Pancreas (tissue), 10 donors: ENCODE measurements around the gene HDC. TPM values are rescaled to one million over a fixed set of nuclear protein-coding genes. Genes with fewer than 3 reads are reported as not detected.

Source experiments
- ATAC-seq, 4 donors: fragments of 200-7000 bp; cut with Tn5 transposase; one replicate each; pipeline versions ENCODE4 v1.8.0 to v1.9.1; 2020; ENCODE audit warnings: mild to moderate bottlenecking in 4 of 4, moderate library complexity in 4 of 4
- DNase-seq, 6 donors: peaks; one replicate each; pipeline ENCODE4 v3.0.0-alpha.2; 2020
- FAIRE-seq: peaks from 2 replicates; lab custom pipeline; 2012; peaks lifted over from hg19 to GRCh38; lab: Jason Lieb, UNC
- H3K27ac ChIP-seq, 4 donors: fragments of 200-600 bp; sonication (generic); 1 replicate in 3 of 4; 2 replicates in 1 of 4; pipeline versions ENCODE4 v1.5.0 to v1.8.0; 2020
- H3K27me3 ChIP-seq, 4 donors: fragments of 200-600 bp; one replicate each; pipeline ENCODE4 v1.8.0; 2021
- H3K36me3 ChIP-seq, 3 donors: fragments of 200-600 bp; sonication (generic) in 1 of 3; one replicate each; pipeline versions ENCODE4 v1.5.0 to v1.8.0; 2020 to 2021
- H3K4me1 ChIP-seq, 3 donors: fragments of 200-600 bp; one replicate each; pipeline ENCODE4 v1.8.0; 2021
- H3K4me3 ChIP-seq, 4 donors: fragments of 200-600 bp; sonication (generic) in 2 of 4; one replicate each; pipeline versions ENCODE4 v1.5.0 to v1.8.0; 2020 to 2021
- H3K9me3 ChIP-seq, 4 donors: fragments of 200-600 bp; one replicate each; pipeline ENCODE4 v1.8.0; 2021
- CTCF ChIP-seq, 4 donors: fragments of 200-600 bp; sonication (generic) in 3 of 4; IDR thresholded peaks; one replicate each; pipeline versions ENCODE4 v1.5.0 to v1.8.0; 2021; ENCODE audit warnings: antibody characterized with exemption in 4 of 4
- WGBS, 2 donors: extraction: QIAGEN DNeasy Blood & Tissue Kit; methylation state at CpG; one replicate each; pipeline ENCODE4 v1.1.7; 2013; 5-methylcytosine and 5-hydroxymethylcytosine counted together
- intact Hi-C, 3 donors: fragments of 100-400 bp; cut with DNase I; formaldehyde crosslinking; loops; one replicate each; pipeline versions ENCODE4 v1.11.1 to v1.14.2; 2022
- polyA plus RNA-seq, 2 donors: library from polyadenylated mRNA; stranded (reverse); fragments of 200-250 nt; gene quantifications; one replicate each; pipeline ENCODE4 v1.2.3, GENCODE V29; 2013
- total RNA-seq, 6 donors: library from RNA; stranded (reverse); fragmentation: NEBNext Ultra II Directional in 4 of 6; extraction: Animal tissue kit (Norgen Biotek cat#: 25700) in 4 of 6; gene quantifications; one replicate each; pipeline versions ENCODE4 v1.2.1 to v1.2.4, GENCODE V29; 2021 to 2023
- donor health status: healthy with polysubstance abuse.
- donor health status: DM: no; HTN: no; CAD: no; lungs with moderate emphysema.
- donor health status: DM: no; HTN: no; CAD: no.
- donor health status: control.
- donor health status: control.
- donor health status: Bipolar disorder and iron deficiency.
- donor health status: DM: yes; HTN: yes; CAD: no.
- donor health status: DM: no; HTN: no; CAD: no.
- donor health status: DM: no; HTN: no; CAD: no.
- donor health status: DM: yes; HTN: yes; CAD: no.

The HDC gene
- total and polyA plus RNA-seq, 8 donors: 0.13 to 1.7 (median 0.31) TPM; not detected in 2

- no peak for TF ChIP-seq CTCF (IDR thresholded peaks at IDR 0.05)
- no peaks in the 10 kb centered on the region for H3K36me3 ChIP-seq
- DNase-seq (no peak), FAIRE-seq (no peak), ATAC-seq (no peak)
- H3K4me3 ChIP-seq: no peak overlapping the region
- H3K9me3 ChIP-seq: no peaks in the 10 kb centered on the region
- H3K27me3 ChIP-seq: peaks cover 0 to 4% (median 0%) of the 10 kb centered on the region in 4 donors
- intact Hi-C loops: no loop called here
- whole genome bisulfite sequencing, 2 donors: 98% methylated on average over 3 of the region's 3 CpGs
- no peak overlapping the region for H3K27ac ChIP-seq
- no peaks in the 10 kb centered on the region for H3K4me1 ChIP-seq
Observed at GRCh38 chr15:50280271-50280670, 14.7 kb upstream of the HDC start.

- no peak overlapping the region for H3K4me3 ChIP-seq
- no peak for TF ChIP-seq CTCF (IDR thresholded peaks at IDR 0.05)
- intact Hi-C loops: no loop called here
- FAIRE-seq (no peak), DNase-seq (no peak), ATAC-seq (no peak)
- H3K36me3 ChIP-seq: no peaks in the 10 kb centered on the region
- no peaks in the 10 kb centered on the region for H3K27me3 ChIP-seq
- H3K4me1 ChIP-seq: no peaks in the 10 kb centered on the region
- H3K9me3 ChIP-seq: no peaks in the 10 kb centered on the region
- 93 to 94% methylated on average over 4 of the region's 4 CpGs for WGBS, 2 donors
- no peak overlapping the region for H3K27ac ChIP-seq
Observed at GRCh38 chr15:50278496-50278895, 13.0 kb upstream of the HDC start.

GRCh38 chr15:50277370-50277769, 11.8 kb upstream of the HDC start:
- no peak for FAIRE-seq
- ATAC-seq: no peak
- intact Hi-C loops: no loop called here

GRCh38 chr15:50275908-50276307, 10.4 kb upstream of the HDC start:
- Histone ChIP-seq H3K36me3 (no peaks in the 10 kb centered on the region), H3K27me3 (no peaks in the 10 kb centered on the region), H3K4me3 (no peak overlapping the region), H3K9me3 (no peaks in the 10 kb centered on the region), H3K27ac (no peak overlapping the region), H3K4me1 (no peaks in the 10 kb centered on the region)
- TF ChIP-seq CTCF (IDR thresholded peaks at IDR 0.05): no peak
- ATAC-seq (no peak), FAIRE-seq (no peak), DNase-seq (no peak)
- intact Hi-C loops: no loop called here
- WGBS, 2 donors: 62 to 65% methylated on average over 3 of the region's 3 CpGs

More at GRCh38 chr15:50277370-50277769, 11.8 kb upstream of the HDC start:
- H3K4me3 ChIP-seq: no peak overlapping the region
- DNase-seq: no peak
- H3K27me3 ChIP-seq: no peaks in the 10 kb centered on the region
- no peak for TF ChIP-seq CTCF (IDR thresholded peaks at IDR 0.05)
- no peak overlapping the region for H3K27ac ChIP-seq
- H3K36me3 ChIP-seq: no peaks in the 10 kb centered on the region
- no peaks in the 10 kb centered on the region for H3K9me3 ChIP-seq
- H3K4me1 ChIP-seq: no peaks in the 10 kb centered on the region
- 94% methylated on average over 1 of the region's 1 CpG for WGBS, 2 donors

- no peaks in the 10 kb centered on the region for H3K36me3 ChIP-seq
- H3K4me3 ChIP-seq: no peak overlapping the region
- ATAC-seq: no peak
- 46% methylated on average over 2 of the region's 2 CpGs for WGBS, 2 donors
- H3K4me1 ChIP-seq: no peaks in the 10 kb centered on the region
- intact Hi-C loops: no loop called here
- TF ChIP-seq CTCF (IDR thresholded peaks at IDR 0.05): no peak
- FAIRE-seq: no peak
- H3K27me3 ChIP-seq: no peaks in the 10 kb centered on the region
- no peak for DNase-seq
- H3K9me3 ChIP-seq: no peaks in the 10 kb centered on the region
- H3K27ac ChIP-seq: no peak overlapping the region
Observed at GRCh38 chr15:50275091-50275490, 9.6 kb upstream of the HDC start.
